ENCODE data around the gene LRRC4C. TPM values are rescaled to one million over a fixed set of nuclear protein-coding genes. Genes with fewer than 3 reads are reported as not detected.

The LRRC4C gene
- total RNA-seq, 1 donor from 2014 or later, result 1.2 TPM

GRCh38 chr11:41449483-41450050 lies 9.9 kb downstream of the LRRC4C start:
- no peaks in the 10 kb centered on the region for H3K9me3 Mint-ChIP-seq (ENCODE audit: unreplicated experiment)
- no peak overlapping the region for H3K4me3 Mint-ChIP-seq (ENCODE audit: unreplicated experiment)
- no peaks in the 10 kb centered on the region for H3K36me3 Mint-ChIP-seq (ENCODE audit: low read depth, unreplicated experiment)
- TF ChIP-seq CTCF (IDR thresholded peaks at IDR 0.05; ENCODE audit: unreplicated experiment), result no peak
- peaks cover 10% of the 10 kb centered on the region for H3K4me1 Mint-ChIP-seq (ENCODE audit: unreplicated experiment)
- H3K27ac Mint-ChIP-seq (ENCODE audit: unreplicated experiment), result no peak overlapping the region
- H3K27me3 Mint-ChIP-seq (ENCODE audit: unreplicated experiment), result no peaks in the 10 kb centered on the region
- no peak for DNase-seq (ENCODE audit: low spot score)

GRCh38 chr11:41446566-41446965 lies 12.9 kb downstream of the LRRC4C start:
- no peaks in the 10 kb centered on the region for H3K9me3 Mint-ChIP-seq (ENCODE audit: unreplicated experiment)
- no peak for DNase-seq (ENCODE audit: low spot score)
- H3K36me3 Mint-ChIP-seq (ENCODE audit: low read depth, unreplicated experiment), result no peaks in the 10 kb centered on the region
- no peak overlapping the region for H3K4me3 Mint-ChIP-seq (ENCODE audit: unreplicated experiment)
- no peak for TF ChIP-seq CTCF (IDR thresholded peaks at IDR 0.05; ENCODE audit: unreplicated experiment)
- H3K4me1 Mint-ChIP-seq (ENCODE audit: unreplicated experiment), result peaks cover 10% of the 10 kb centered on the region
- H3K27me3 Mint-ChIP-seq (ENCODE audit: unreplicated experiment), result no peaks in the 10 kb centered on the region
- H3K27ac Mint-ChIP-seq (ENCODE audit: unreplicated experiment), result no peak overlapping the region

GRCh38 chr11:41446107-41446506 lies 13.3 kb downstream of the LRRC4C start:
- Mint-ChIP-seq H3K27me3 (ENCODE audit: unreplicated experiment) (no peaks in the 10 kb centered on the region), H3K9me3 (ENCODE audit: unreplicated experiment) (no peaks in the 10 kb centered on the region), H3K4me1 (ENCODE audit: unreplicated experiment) (peaks cover 7% of the 10 kb centered on the region), H3K36me3 (ENCODE audit: low read depth, unreplicated experiment) (no peaks in the 10 kb centered on the region), H3K4me3 (ENCODE audit: unreplicated experiment) (no peak overlapping the region), H3K27ac (ENCODE audit: unreplicated experiment) (no peak overlapping the region)
- TF ChIP-seq CTCF (IDR thresholded peaks at IDR 0.05; ENCODE audit: unreplicated experiment), result no peak
- DNase-seq (ENCODE audit: low spot score), result no peak

- DNase-seq (ENCODE audit: low spot score), result no peak
- H3K9me3 Mint-ChIP-seq (ENCODE audit: unreplicated experiment), result no peaks in the 10 kb centered on the region
- no peaks in the 10 kb centered on the region for H3K27me3 Mint-ChIP-seq (ENCODE audit: unreplicated experiment)
- no peaks in the 10 kb centered on the region for H3K4me1 Mint-ChIP-seq (ENCODE audit: unreplicated experiment)
- H3K4me3 Mint-ChIP-seq (ENCODE audit: unreplicated experiment), result no peak overlapping the region
- no peaks in the 10 kb centered on the region for H3K36me3 Mint-ChIP-seq (ENCODE audit: low read depth, unreplicated experiment)
- no peak for TF ChIP-seq CTCF (IDR thresholded peaks at IDR 0.05; ENCODE audit: unreplicated experiment)
- H3K27ac Mint-ChIP-seq (ENCODE audit: unreplicated experiment), result no peak overlapping the region
Observed at GRCh38 chr11:41437006-41437490, 22.4 kb downstream of the LRRC4C start.

GRCh38 chr11:41435531-41435930 lies 23.9 kb downstream of the LRRC4C start:
- Mint-ChIP-seq H3K27me3 (ENCODE audit: unreplicated experiment) (no peaks in the 10 kb centered on the region), H3K4me3 (ENCODE audit: unreplicated experiment) (no peak overlapping the region), H3K36me3 (ENCODE audit: low read depth, unreplicated experiment) (no peaks in the 10 kb centered on the region), H3K4me1 (ENCODE audit: unreplicated experiment) (no peaks in the 10 kb centered on the region), H3K27ac (ENCODE audit: unreplicated experiment) (no peak overlapping the region), H3K9me3 (ENCODE audit: unreplicated experiment) (no peaks in the 10 kb centered on the region)
- no peak for DNase-seq (ENCODE audit: low spot score)
- TF ChIP-seq CTCF (IDR thresholded peaks at IDR 0.05; ENCODE audit: unreplicated experiment), result no peak
